GM21381 (cell line): ENCODE results near the gene OLFM2.
"Not testable (repeated sequence)": the region's sequence is repeated elsewhere in the genome, so short reads cannot be mapped to it uniquely, and the experiment has no call there.

ENCODE experiments used
- ATAC-seq: cut with Tn5 transposase; IDR thresholded peaks from one replicate; pipeline ENCODE4 v1.9.1; 2021; ENCODE audit warnings: mild to moderate bottlenecking, moderate library complexity; ENCODE audit not compliant: unreplicated experiment

OLFM2 gene

DNA sequence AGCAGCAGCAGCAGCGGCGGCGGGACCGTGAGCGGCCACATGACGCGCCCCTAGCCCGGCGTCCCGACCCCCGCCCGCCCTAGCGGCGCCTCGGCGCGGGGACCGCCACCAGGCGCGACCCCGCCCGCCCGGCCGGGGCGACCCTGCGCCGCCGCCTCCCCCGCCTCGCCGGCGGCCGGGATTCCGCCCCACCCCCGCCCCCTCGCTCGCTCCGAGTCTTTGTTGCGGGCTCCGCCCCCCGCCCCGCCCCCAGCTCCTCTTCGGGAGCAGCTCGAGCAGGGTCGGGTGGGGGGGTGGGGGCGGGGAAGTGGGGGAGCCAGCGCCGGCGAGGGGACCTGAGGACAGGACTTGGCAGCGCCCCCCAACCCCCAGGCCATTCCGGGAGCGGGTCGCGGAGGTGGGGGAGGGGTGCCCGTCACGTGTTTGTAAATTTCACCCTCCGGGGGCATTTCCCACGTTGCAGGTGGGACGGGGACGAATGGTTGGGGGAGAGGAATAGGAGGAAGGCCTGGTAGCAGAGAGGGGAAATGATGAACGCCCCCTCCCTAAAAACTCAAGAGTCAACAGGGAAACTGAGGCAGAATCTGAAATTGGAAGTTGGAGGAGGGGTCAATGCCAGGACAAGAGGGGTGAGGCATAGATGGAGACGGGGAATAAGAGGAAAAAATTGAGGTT, at the start of gene OLFM2:
OLFM2 (minus strand) TSS at position 190 of the 675 bp plus-strand sequence; CDS start at position 41, 149 bp downstream.
- no peak for ATAC-seq

- no peak for ATAC-seq
Measured at GRCh38 chr19:9981406-9982260, 45.3 kb upstream of the OLFM2 start.

GRCh38 chr19:9972103-9972502, 35.8 kb upstream of the OLFM2 start:
- ATAC-seq: no peak

DNA sequence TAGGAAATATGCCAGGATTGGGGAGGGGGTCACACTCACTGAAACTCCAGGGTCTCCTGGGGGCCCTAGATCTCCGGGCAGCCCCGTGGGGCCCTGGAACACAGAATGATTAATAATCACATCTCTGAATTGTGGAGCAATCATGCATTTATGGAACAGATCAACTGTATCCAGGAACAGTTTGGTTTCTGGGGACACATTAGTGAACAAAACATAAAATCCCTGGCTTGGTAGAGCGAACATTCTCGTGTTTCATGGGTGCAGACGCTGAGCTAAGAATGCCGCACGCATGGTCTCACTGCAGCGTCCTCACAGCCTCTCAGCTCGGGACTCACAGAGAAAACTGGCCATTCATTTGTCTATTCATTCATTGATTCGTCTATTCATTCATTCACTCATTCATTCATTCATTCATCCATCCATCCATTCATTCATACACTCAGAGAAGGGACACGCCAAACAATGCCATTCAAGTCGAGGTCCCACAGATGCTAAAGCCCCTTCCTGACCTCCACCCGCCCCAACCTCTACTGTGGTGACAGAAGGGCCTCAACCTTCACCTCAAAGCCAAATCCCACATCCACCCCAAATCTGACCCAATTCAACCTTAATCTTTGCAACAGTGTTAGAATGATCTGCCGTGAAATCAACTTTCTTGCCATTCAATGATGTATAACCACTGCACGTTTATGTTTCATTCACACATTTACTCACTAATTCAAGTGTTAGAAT, 35.0 kb upstream of the OLFM2 start:
- ATAC-seq: no peak

GRCh38 chr19:9970481-9970880, 34.2 kb upstream of the OLFM2 start:
- no peak for ATAC-seq

- no peak for ATAC-seq
Measured at GRCh38 chr19:9969688-9969975, 33.3 kb upstream of the OLFM2 start.

- no peak for ATAC-seq
Measured at GRCh38 chr19:9968820-9969687, 32.7 kb upstream of the OLFM2 start.

DNA sequence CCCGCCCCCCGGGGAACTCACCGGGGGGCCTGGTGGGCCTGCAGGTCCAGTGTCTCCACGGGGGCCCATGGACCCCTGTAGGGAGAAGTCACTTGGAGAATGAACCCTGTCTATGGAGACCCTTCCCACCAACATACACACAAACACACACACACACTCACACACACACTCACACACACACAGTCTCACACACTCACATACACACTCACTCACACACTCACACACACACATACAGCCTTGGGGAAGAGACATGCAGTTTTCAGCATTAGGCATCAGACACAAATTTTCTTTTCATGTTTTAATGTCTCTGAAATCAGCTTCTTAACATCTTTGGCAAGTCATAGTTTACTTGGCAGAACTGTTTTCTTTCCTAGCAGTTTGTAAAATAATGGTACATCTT, 31.0 kb upstream of the OLFM2 start:
- ATAC-seq: no peak

DNA sequence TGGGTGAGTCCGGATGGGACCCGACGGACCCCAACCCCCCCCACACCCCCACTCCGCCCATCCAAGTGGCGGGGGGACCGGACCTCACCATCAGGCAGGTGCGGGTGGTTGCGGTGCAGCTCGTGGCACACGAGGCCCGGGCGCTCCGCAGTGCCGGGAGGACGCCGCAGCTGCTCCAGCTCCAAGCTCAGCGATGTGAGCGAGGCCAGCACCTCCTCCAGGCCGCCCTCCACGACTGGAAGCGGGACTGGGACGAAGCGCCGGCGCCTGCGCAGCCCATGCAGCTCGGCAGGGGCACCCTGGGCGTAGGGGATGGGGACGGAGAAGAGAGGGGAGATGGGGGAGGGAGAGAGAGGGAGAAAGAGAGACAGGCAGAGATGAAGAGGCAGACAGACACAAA, 30.1 kb upstream of the OLFM2 start:
- ATAC-seq: no peak

DNA sequence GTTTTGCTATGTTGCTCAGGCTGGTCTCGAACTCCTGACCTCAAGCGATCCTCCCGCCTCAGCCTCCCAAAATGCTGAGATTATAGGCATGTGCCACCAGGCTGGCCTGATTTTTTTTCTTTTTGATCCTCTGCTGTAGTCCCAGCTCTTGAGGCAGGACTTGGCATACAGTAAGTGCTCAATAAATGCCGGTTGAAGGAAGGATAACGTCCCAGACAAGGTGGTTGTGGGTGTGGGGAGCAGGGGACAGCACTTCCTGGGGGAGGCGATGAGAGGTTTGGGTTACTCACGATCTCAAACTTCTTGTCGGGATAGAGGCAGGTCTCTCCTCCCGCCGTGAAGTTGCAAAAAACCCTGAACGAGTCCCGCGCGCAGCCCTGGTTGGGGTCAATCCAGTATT, 29.7 kb upstream of the OLFM2 start:
- ATAC-seq: no peak

DNA sequence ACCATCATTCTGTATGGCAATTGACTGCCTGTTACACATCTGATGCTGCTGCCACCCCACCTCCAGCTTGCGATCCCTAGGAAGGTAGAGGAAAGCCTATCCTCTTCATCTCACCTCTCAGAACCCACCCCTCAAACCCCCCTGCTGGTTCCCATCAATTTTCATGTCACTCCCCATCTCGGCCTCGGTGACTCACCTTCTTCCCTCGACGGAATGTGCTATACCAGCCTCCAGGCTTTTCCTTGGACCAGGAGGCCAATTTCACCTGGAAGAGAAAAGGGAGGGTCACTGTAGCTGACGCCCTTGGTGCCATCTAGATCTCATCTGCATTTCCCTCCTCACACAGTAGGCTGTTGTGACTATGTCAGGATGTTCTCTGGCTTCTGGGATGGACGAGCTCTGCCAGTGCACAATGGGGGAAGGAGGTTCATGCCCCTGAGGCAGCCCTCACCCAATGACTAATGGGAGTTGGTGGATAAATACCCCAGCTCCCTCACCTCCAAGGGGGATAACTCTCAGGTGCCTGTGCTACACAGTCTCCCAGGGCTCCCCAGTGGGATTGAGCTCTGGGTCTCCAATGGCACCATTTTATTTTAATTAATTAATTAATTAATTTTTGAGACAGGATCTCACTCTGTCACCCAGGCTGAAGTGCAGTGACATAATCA, 26.4 kb upstream of the OLFM2 start:
- ATAC-seq: no peak

DNA sequence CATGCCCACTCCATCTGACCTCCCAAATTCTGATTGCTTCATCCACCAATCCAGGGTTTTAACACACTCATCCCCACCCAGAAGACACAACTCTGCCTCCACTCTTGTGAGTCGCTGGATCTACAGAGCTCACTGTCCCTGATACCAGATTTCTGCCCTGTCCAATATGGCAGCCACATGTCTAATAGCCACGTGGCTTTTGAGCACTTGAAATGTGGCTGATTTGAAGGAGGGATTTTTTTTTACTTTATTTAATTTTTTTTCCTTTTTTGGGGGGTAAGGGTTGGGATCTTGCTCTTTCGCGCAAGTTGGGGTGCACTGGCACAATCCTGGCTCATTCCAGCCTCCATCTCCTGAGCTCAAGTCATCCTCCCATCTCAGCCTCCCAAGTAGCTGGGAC, 24.8 kb upstream of the OLFM2 start:
- ATAC-seq: no peak

DNA sequence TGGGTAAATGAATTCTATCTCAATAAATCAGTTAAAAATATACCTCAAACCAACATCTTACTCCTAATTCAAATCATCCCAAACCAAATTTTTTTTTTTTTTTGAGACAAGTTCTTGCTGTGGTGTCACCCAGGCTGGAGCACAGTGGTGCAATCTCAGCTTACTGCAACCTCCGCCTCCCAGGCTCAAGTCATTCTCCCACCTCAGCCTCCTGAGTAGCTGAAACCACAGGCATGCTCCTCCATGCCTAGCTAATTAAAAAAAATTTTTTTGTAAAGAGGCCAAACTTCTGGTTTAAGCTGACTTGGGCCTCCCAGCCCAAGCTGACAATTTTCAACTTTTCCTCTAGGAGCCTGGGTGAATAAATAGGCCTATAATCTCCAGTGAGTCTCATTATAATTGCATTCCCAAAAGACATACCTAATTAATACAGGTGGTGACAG, 22.1 kb upstream of the OLFM2 start:
- ATAC-seq: no peak

GRCh38 chr19:9956956-9957355, 20.6 kb upstream of the OLFM2 start:
- ATAC-seq: no peak

DNA sequence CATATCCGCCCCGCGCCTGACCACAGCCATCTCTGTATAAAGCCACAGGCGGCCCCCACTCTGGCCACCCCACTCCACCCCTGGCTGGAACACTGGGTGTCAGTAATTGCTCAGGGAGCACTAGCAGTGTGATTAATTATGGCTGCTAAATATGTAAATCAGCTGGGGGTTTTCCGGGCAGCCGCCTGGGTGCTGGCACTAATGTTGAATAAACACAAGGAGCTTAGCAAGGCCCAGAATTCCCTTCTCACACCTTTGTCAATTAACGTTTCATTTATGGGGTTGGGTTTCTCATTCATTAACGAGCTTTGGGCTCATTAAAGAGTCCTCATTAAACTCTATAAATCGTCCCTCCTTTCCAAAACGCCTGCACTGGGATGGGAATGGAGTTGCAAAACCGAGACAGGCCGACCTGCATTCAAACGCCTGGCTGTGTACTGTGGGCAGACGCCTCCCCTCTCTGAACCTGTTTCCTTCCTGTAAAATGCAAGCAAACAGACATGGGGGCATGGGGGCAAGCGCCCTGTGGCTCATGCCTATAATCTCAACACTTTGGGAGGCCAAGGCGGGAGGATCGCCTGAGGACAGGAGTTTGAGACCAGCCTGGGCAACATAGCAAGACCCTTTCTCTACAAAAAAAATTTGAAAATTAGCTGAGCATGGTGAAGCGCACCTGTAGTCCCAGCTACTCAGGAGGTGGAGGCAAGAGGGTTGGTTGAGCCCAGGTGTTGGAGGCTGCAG, 17.7 kb upstream of the OLFM2 start:
- ATAC-seq: no peak

DNA sequence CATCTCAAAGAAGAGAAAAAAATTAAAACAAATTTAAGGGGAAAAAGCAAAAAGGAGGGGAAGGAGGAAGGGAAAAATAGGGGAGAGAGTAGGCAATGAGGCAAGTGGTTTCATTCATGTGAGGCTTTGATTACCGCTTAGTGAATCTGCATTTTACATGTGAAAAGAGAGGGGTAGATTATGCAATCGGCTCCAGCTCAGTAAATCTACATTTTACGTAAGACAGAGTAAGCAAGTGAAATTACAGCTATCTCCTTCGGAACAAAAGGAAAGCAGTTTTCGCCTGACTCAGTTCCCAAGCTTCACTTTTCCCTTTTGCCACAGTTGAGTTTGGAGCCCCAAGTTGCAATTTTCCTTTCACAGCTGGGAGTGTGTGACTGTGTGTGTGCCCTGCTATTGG, 16.0 kb upstream of the OLFM2 start:
- ATAC-seq: no peak

DNA sequence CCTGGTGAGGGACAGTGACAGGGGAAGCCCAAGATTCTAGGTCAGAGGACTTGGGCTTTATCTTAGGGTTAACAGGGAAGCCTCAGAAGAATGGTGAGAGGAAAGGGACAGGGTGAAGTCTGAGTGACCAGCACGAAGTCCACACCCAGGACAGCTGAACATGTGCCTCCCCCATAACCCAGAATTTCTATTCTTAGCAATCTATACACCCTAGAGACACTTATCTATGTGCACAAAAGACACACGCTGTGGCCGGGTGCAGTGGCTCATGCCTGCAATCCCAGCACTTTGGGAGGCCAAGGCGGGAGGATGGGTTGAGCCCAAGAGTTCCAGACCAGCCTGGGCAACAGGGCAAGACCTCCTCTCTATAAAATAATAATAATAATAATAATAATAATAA, 11.1 kb upstream of the OLFM2 start:
- no peak for ATAC-seq

GRCh38 chr19:9946528-9947125, 10.3 kb upstream of the OLFM2 start:
- not testable (repeated sequence) for ATAC-seq

DNA sequence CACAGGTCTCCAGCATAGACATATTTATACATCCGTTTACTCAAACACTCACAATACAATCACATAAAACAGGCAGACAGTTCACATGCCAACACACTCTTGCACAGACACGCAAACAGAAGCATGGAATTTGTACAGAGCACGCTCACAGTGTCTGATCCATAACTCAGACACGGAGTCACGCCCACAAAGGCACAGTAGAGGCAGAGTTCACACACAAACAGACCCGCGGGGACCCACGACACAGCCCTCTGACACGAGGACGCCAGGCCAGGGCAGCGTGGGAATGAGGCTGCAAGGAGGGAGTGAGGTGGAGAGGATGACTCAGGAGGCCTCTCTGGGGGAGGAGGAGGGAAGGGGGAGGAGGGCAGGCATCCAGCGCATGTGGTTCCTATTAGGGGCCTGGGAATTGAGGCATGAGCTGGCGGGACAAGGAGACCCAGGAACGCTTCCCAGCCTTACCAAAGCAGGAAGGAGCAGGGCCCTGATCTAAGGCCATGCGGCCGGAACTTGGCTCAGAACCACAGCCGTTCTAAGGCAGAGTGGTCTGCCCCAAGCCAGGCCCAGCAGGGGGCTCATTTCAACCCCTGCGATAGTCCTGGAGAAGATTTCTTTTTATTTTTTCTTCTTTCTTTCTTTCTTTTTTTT, 9.1 kb upstream of the OLFM2 start:
- ATAC-seq: no peak
